ENCODE results near the gene POLR3K.

GRCh38 chr16:42069-42457 is 11.3 kb downstream of the POLR3K start:
- TF ChIP-seq CTCF (conservative IDR thresholded peaks at IDR 0.05; ENCODE audit: low read length) (no peak), EZH2phosphoT487 (IDR thresholded peaks at IDR 0.05; ENCODE audit: borderline replicate concordance, low read depth, low read length) (no peak)
